Naive B cell (primary cell): ENCODE results near the gene BABAM1. TPM values are rescaled to one million over a fixed set of nuclear protein-coding genes. Genes with fewer than 3 reads are reported as not detected.
"Not testable (repeated sequence)": the region's sequence is repeated elsewhere in the genome, so short reads cannot be mapped to it uniquely, and the experiment has no call there.

Source experiments
- ATAC-seq, 2 donors: fragments of 150-1000 bp; cut with Tn5 transposase; 2 replicates each; pipeline ENCODE4 v1.10.0; 2021; ENCODE audit warnings: low read depth in 2 of 2, mild to moderate bottlenecking in 2 of 2, moderate library complexity in 2 of 2
- DNase-seq: peaks from one replicate; pipeline ENCODE4 v3.0.0; 2022
- H3K27ac Mint-ChIP-seq, 6 donors: one replicate each; pipeline ENCODE4 v1.8.0; 2020 to 2022; ENCODE audit warnings: mild to moderate bottlenecking in 6 of 6, mixed read lengths in 6 of 6, moderate library complexity in 5 of 6, inconsistent platforms in 2 of 6
- H3K27me3 Mint-ChIP-seq, 3 donors: one replicate each; pipeline ENCODE4 v1.8.0; 2021 to 2022; ENCODE audit warnings: mixed read lengths in 3 of 3, mild to moderate bottlenecking in 1 of 3
- H3K36me3 Mint-ChIP-seq, 2 donors: one replicate each; pipeline ENCODE4 v1.8.0; 2020 to 2022; ENCODE audit warnings: mixed read lengths in 2 of 2, inconsistent platforms in 1 of 2, mild to moderate bottlenecking in 1 of 2
- H3K4me1 Mint-ChIP-seq, 3 donors: one replicate each; pipeline ENCODE4 v1.8.0; 2020 to 2022; ENCODE audit warnings: mixed read lengths in 3 of 3, inconsistent platforms in 1 of 3, mild to moderate bottlenecking in 1 of 3, moderate library complexity in 1 of 3
- H3K4me3 Mint-ChIP-seq, 8 donors: one replicate each; pipeline ENCODE4 v1.8.0; 2020 to 2022; ENCODE audit warnings: mild to moderate bottlenecking in 8 of 8, mixed read lengths in 8 of 8, moderate library complexity in 8 of 8, inconsistent platforms in 2 of 8
- H3K9me3 Mint-ChIP-seq, 7 donors: one replicate each; pipeline ENCODE4 v1.8.0; 2020 to 2022; ENCODE audit warnings: mixed read lengths in 7 of 7, mild to moderate bottlenecking in 5 of 7, inconsistent platforms in 2 of 7, moderate library complexity in 1 of 7
- polyA plus RNA-seq, 6 donors: library from polyadenylated mRNA; unstranded; fragments of 300-500 nt; fragmentation: Illumina TruSeq; gene quantifications; one replicate each; pipeline ENCODE4 v1.2.3, GENCODE V29; 2021; ENCODE audit warnings: low read depth in 6 of 6

The BABAM1 gene
- polyA plus RNA-seq, 6 donors from 2014 or later = 102 to 183 (median 108) TPM

DNA sequence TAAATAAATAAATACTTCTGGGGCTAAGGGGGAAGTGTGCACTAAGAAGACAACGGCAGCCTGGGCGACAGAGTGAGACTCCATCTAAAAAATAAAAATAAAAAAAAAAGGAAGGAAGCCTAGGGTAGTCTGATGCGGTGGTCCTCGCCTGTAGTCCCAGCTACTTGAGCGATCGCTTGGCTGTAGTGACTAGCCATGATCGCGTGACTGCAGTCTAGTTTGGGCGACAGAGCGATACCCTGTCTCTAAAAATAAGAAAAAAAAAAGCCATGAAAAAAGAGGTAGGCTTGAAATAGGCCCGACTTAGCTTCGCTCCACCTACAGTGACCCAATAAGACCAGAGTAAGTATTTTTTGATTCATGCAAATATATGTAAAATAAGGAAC is 661 bp upstream of the BABAM1 start:
- Mint-ChIP-seq H3K27me3 (no peaks in the 10 kb centered on the region), H3K36me3 (no peaks in the 10 kb centered on the region), H3K4me3 (peak overlapping the region; percentile 68 to 94 (median 85)), H3K9me3 (no peaks in the 10 kb centered on the region), H3K27ac (peak overlapping the region; percentile 53 to 98 (median 91)), H3K4me1 (peaks cover 15 to 29% (median 21%) of the 10 kb centered on the region in 3 donors)
- DNase-seq (no peak), ATAC-seq (peak; percentile 45 to 46)

DNA sequence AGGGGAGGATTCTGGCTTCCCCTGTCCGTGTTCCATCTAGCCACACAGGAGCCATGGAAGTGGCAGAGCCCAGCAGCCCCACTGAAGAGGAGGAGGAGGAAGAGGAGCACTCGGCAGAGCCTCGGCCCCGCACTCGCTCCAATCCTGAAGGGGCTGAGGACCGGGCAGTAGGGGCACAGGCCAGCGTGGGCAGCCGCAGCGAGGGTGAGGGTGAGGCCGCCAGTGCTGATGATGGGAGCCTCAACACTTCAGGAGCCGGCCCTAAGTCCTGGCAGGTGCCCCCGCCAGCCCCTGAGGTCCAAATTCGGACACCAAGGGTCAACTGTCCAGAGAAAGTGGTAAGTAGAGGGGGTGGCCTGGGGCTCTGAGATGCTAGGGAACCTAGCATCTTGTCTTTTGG is 1.5 kb downstream of the BABAM1 start:
- Mint-ChIP-seq H3K9me3 (no peaks in the 10 kb centered on the region), H3K27ac (peak overlapping the region in 1 of 6 donors; percentile 28)
- no peak for DNase-seq

GRCh38 chr19:17274892-17275291 is 7.6 kb downstream of the BABAM1 start:
- not testable (repeated sequence) for ATAC-seq, H3K9me3 Mint-ChIP-seq, H3K4me1 Mint-ChIP-seq, H3K27me3 Mint-ChIP-seq, H3K4me3 Mint-ChIP-seq, DNase-seq, H3K27ac Mint-ChIP-seq
- H3K36me3 Mint-ChIP-seq = peaks cover 0 to 12% of the 10 kb centered on the region in 2 donors

More for the DNA sequence above, 1.5 kb downstream of the BABAM1 start:
- peak overlapping the region; percentile 36 to 93 (median 70) for H3K4me3 Mint-ChIP-seq
- ATAC-seq = no peak
- H3K36me3 Mint-ChIP-seq = no peaks in the 10 kb centered on the region
- H3K27me3 Mint-ChIP-seq = no peaks in the 10 kb centered on the region
- peaks cover 15 to 29% (median 22%) of the 10 kb centered on the region in 3 donors for H3K4me1 Mint-ChIP-seq

- DNase-seq (no peak), ATAC-seq (no peak)
- peaks cover 0 to 12% of the 10 kb centered on the region in 2 donors for H3K36me3 Mint-ChIP-seq
- H3K27ac Mint-ChIP-seq = peak overlapping the region in 1 of 6 donors; percentile 42
- peak overlapping the region in 1 of 8 donors; percentile 38 for H3K4me3 Mint-ChIP-seq
- H3K27me3 Mint-ChIP-seq = no peaks in the 10 kb centered on the region
- H3K4me1 Mint-ChIP-seq = peaks cover 0 to 5% (median 0%) of the 10 kb centered on the region in 3 donors
- no peaks in the 10 kb centered on the region for H3K9me3 Mint-ChIP-seq
These were observed 8.4 kb downstream of the BABAM1 start for GRCh38 chr19:17275441-17276175.

DNA sequence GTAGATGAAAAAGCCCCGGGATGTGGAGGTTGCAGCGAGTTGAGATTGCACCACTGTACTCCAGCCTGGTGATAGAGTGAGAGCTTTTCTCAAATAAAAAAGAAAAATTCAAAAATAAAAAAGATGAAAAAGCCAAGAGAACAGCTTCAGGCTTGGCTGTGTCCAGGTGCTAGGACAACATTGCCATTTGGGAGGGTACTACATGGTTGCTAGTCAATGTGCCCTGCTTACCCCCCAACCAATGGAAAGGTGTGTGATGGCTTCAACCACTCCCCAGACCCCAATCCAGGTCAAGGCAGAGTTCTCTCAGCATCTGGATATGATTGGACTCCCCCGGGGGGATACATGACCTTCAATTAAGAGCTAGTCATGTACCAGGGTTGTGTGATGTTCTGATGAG is 12.2 kb downstream of the BABAM1 start:
- no peaks in the 10 kb centered on the region for H3K27me3 Mint-ChIP-seq
- no peak overlapping the region for H3K27ac Mint-ChIP-seq
- ATAC-seq = no peak
- peak overlapping the region in 2 of 8 donors; percentile 5 to 36 for H3K4me3 Mint-ChIP-seq
- H3K9me3 Mint-ChIP-seq = no peaks in the 10 kb centered on the region
- peaks cover 0 to 12% of the 10 kb centered on the region in 2 donors for H3K36me3 Mint-ChIP-seq
- H3K4me1 Mint-ChIP-seq = peaks cover 11 to 14% (median 12%) of the 10 kb centered on the region in 3 donors
- no peak for DNase-seq

- H3K4me1 Mint-ChIP-seq = peaks cover 11 to 14% (median 12%) of the 10 kb centered on the region in 3 donors
- DNase-seq (peak; percentile 41), ATAC-seq (peak; percentile 56 to 63)
- peaks cover 0 to 8% of the 10 kb centered on the region in 2 donors for H3K36me3 Mint-ChIP-seq
- H3K27ac Mint-ChIP-seq = peak within 1 kb of the TSS in 2 of 6 donors; percentile 36 to 67
- H3K4me3 Mint-ChIP-seq = peak within 1 kb of the TSS; percentile 83 to 92 (median 87)
- no peaks in the 10 kb centered on the region for H3K27me3 Mint-ChIP-seq
- H3K9me3 Mint-ChIP-seq = no peaks in the 10 kb centered on the region
These were observed 14.4 kb downstream of the BABAM1 start, which contains the start of gene ANKLE1 for GRCh38 chr19:17281391-17282304. ANKLE1 (plus strand) TSS chr19:17281901; CDS start chr19:17281921, 20 bp downstream.

GRCh38 chr19:17282488-17283125 is 15.4 kb downstream of the BABAM1 start:
- Mint-ChIP-seq H3K27me3 (no peaks in the 10 kb centered on the region), H3K4me3 (peak overlapping the region; percentile 83 to 92 (median 87)), H3K4me1 (peaks cover 11 to 14% (median 12%) of the 10 kb centered on the region in 3 donors), H3K27ac (peak overlapping the region in 1 of 6 donors; percentile 67), H3K9me3 (no peaks in the 10 kb centered on the region), H3K36me3 (no peaks in the 10 kb centered on the region)
- ATAC-seq = peak; percentile 85 to 87
- peak; percentile 76 for DNase-seq

GRCh38 chr19:17283504-17283996 is 16.3 kb downstream of the BABAM1 start:
- Mint-ChIP-seq H3K4me1 (peaks cover 12 to 15% (median 14%) of the 10 kb centered on the region in 3 donors), H3K36me3 (no peaks in the 10 kb centered on the region), H3K4me3 (peak overlapping the region in 7 of 8 donors; percentile 54 to 87 (median 69)), H3K27me3 (no peaks in the 10 kb centered on the region), H3K27ac (peak overlapping the region in 1 of 6 donors; percentile 16), H3K9me3 (no peaks in the 10 kb centered on the region)
- ATAC-seq (no peak), DNase-seq (no peak)

- H3K4me1 Mint-ChIP-seq = peaks cover 12 to 21% (median 14%) of the 10 kb centered on the region in 3 donors
- DNase-seq (no peak), ATAC-seq (no peak)
- H3K27me3 Mint-ChIP-seq = no peaks in the 10 kb centered on the region
- no peaks in the 10 kb centered on the region for H3K36me3 Mint-ChIP-seq
- H3K27ac Mint-ChIP-seq = no peak overlapping the region
- no peaks in the 10 kb centered on the region for H3K9me3 Mint-ChIP-seq
- peak overlapping the region in 2 of 8 donors; percentile 45 to 54 for H3K4me3 Mint-ChIP-seq
These were observed 18.3 kb downstream of the BABAM1 start for GRCh38 chr19:17285415-17286135.

GRCh38 chr19:17286263-17286662 is 19.0 kb downstream of the BABAM1 start:
- Mint-ChIP-seq H3K9me3 (no peaks in the 10 kb centered on the region), H3K4me1 (peaks cover 11 to 18% (median 12%) of the 10 kb centered on the region in 3 donors), H3K27ac (no peak overlapping the region), H3K4me3 (no peak overlapping the region), H3K27me3 (no peaks in the 10 kb centered on the region), H3K36me3 (no peaks in the 10 kb centered on the region)
- no peak for ATAC-seq
- DNase-seq = no peak

- no peak for ATAC-seq
- H3K4me1 Mint-ChIP-seq = peaks cover 8 to 16% (median 9%) of the 10 kb centered on the region in 3 donors
- H3K27me3 Mint-ChIP-seq = no peaks in the 10 kb centered on the region
- H3K9me3 Mint-ChIP-seq = no peaks in the 10 kb centered on the region
- H3K36me3 Mint-ChIP-seq = no peaks in the 10 kb centered on the region
- no peak overlapping the region for H3K4me3 Mint-ChIP-seq
- no peak overlapping the region for H3K27ac Mint-ChIP-seq
- DNase-seq = no peak
These were observed 19.5 kb downstream of the BABAM1 start for GRCh38 chr19:17286752-17287151.

DNA sequence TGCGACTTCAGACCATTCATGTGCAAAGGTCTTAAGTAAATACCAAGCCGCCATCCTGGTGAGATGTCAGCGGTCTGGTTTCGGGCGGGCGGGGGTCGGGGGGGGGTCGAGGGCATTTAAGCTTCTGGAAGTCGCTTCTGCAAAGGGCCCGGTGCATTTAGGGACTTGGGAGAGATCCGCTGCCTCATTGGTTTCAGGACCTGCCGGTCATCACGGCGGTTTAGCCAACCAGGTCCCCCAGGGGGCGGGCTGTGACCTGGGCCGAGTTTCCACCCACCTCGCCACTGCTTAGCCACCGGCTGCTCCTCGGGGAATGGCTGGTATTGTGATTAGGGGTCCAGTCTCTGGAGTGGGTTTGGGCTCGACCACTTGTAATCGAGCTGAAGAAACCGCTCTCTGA is 22.2 kb downstream of the BABAM1 start:
- Mint-ChIP-seq H3K36me3 (no peaks in the 10 kb centered on the region), H3K4me3 (peak overlapping the region in 1 of 8 donors; percentile 71)
- peak; percentile 36 for DNase-seq

More for the DNA sequence above, 22.2 kb downstream of the BABAM1 start:
- no peaks in the 10 kb centered on the region for H3K27me3 Mint-ChIP-seq
- H3K27ac Mint-ChIP-seq = peak overlapping the region in 1 of 6 donors; percentile 62
- H3K4me1 Mint-ChIP-seq = peaks cover 4 to 19% (median 5%) of the 10 kb centered on the region in 3 donors
- H3K9me3 Mint-ChIP-seq = no peaks in the 10 kb centered on the region
- ATAC-seq = no peak
